Panc1 (cell line): ENCODE measurements around the gene SYT2.

Experiments used
- CTCF ChIP-seq: fragments of 450-650 bp; IDR thresholded peaks from 2 replicates; pipeline ENCODE4 v1.5.1; 2017; ENCODE audit warnings: mild to moderate bottlenecking
- POLR2AphosphoS5 ChIP-seq: IDR thresholded peaks from 2 replicates; pipeline ENCODE4 v1.6.1; 2012; ENCODE audit warnings: mild to moderate bottlenecking, low read depth, low read length, moderate library complexity

- no peak for TF ChIP-seq CTCF
- TF ChIP-seq POLR2AphosphoS5: no peak
Observed at GRCh38 chr1:202577381-202577780, 132.9 kb downstream of the SYT2 start.
